ENCODE measurements around the gene HTR2B. TPM values are rescaled to one million over a fixed set of nuclear protein-coding genes. Genes with fewer than 3 reads are reported as not detected.
"Not testable (repeated sequence)": the region's sequence is repeated elsewhere in the genome, so short reads cannot be mapped to it uniquely, and the experiment has no call there.

Gene HTR2B
- polyA plus RNA-seq, 1 donor, result 0.35 TPM

- DNase-seq, result no peak
Measured at GRCh38 chr2:231133365-231134099, 8.7 kb upstream of the HTR2B start.

- no peak for DNase-seq
Measured at GRCh38 chr2:231132129-231132528, 7.3 kb upstream of the HTR2B start.

- no peak for DNase-seq
Measured at GRCh38 chr2:231130336-231131056, 5.7 kb upstream of the HTR2B start.

- no peak for DNase-seq
Measured at GRCh38 chr2:231129216-231129615, 4.4 kb upstream of the HTR2B start.

- DNase-seq, result no peak
Measured at GRCh38 chr2:231128541-231128940, 3.7 kb upstream of the HTR2B start.

GRCh38 chr2:231127936-231128335, 3.1 kb upstream of the HTR2B start:
- DNase-seq, result no peak

GRCh38 chr2:231127480-231127879, 2.6 kb upstream of the HTR2B start:
- DNase-seq, result no peak

GRCh38 chr2:231126123-231126522, 1.3 kb upstream of the HTR2B start:
- DNase-seq, result no peak

- no peak for DNase-seq
Measured at GRCh38 chr2:231123362-231123898, 1.4 kb downstream of the HTR2B start.

GRCh38 chr2:231118614-231118942, 6.3 kb downstream of the HTR2B start:
- no peak for DNase-seq

- DNase-seq, result no peak
Measured at GRCh38 chr2:231117922-231118613, 6.8 kb downstream of the HTR2B start.

GRCh38 chr2:231117148-231117547, 7.7 kb downstream of the HTR2B start:
- no peak for DNase-seq

GRCh38 chr2:231115651-231116050, 9.2 kb downstream of the HTR2B start:
- DNase-seq, result no peak

- DNase-seq, result no peak
Measured at GRCh38 chr2:231113489-231113888, 11.4 kb downstream of the HTR2B start.

- no peak for DNase-seq
Measured at GRCh38 chr2:231111987-231112386, 12.9 kb downstream of the HTR2B start.

GRCh38 chr2:231110551-231110950, 14.3 kb downstream of the HTR2B start:
- peak; percentile 42 for DNase-seq

- DNase-seq, result peak; percentile 65
Measured at GRCh38 chr2:231104115-231104713, 20.6 kb downstream of the HTR2B start.

GRCh38 chr2:231102772-231103171, 22.1 kb downstream of the HTR2B start:
- no peak for DNase-seq

- DNase-seq, result no peak
Measured at GRCh38 chr2:231100990-231101389, 23.9 kb downstream of the HTR2B start.

GRCh38 chr2:231100321-231100720, 24.5 kb downstream of the HTR2B start:
- not testable (repeated sequence) for DNase-seq

GRCh38 chr2:231099918-231100317, 24.9 kb downstream of the HTR2B start:
- no peak for DNase-seq

- no peak for DNase-seq
Measured at GRCh38 chr2:231094736-231095346, 30.0 kb downstream of the HTR2B start.

- DNase-seq, result no peak
Measured at GRCh38 chr2:231093933-231094332, 30.9 kb downstream of the HTR2B start.

Data from hindlimb muscle (tissue), 1 donor.